ENCODE results near the gene PID1. TPM values are rescaled to one million over a fixed set of nuclear protein-coding genes. Genes with fewer than 3 reads are reported as not detected.

PID1 gene
- polyA plus RNA-seq, 1 of the 3 experiments (the other 2 are of a cell fraction), result 0.16 TPM

DNA sequence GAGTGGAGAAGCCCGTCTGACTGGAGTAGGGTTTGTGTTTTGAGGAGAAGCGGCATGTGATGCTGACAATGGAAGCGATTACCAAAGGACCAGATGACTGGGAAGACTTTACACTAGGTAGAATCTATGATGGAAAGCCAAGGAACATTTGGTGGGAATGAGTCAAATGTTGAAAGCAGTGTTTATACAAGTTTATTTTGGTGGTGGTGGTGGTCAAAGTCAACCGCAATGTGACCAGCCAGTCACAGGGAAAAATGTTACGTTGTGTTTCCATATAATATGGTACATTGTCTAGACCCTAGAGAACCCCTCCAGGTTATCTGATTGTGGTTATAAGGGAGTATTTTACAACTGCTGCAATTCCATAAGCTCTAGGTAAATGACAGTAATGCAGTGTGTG, 216.8 kb downstream of the PID1 start:
- CTCF ChIA-PET, result no interaction called here
- 47% methylated on average over 5 of the region's 5 CpGs for WGBS (ENCODE audit: low lambda C conversion rate)
- no peaks in the 10 kb centered on the region for H3K9me3 ChIP-seq
- H3K27ac ChIP-seq (ENCODE audit: low read depth in 2 of 2, low read length in 1 of 2), result no peak overlapping the region
- no peak overlapping the region for H3K4me3 ChIP-seq (ENCODE audit: low read depth in 2 of 2, low read length in 1 of 2)
- H3K9me2 ChIP-seq, result no peaks in the 10 kb centered on the region
- H3F3A ChIP-seq (replicated peaks; ENCODE audit: insufficient read depth), result no peaks in the 10 kb centered on the region
- H3K4me1 ChIP-seq (ENCODE audit: control insufficient read depth in 1 of 2, insufficient read depth in 2 of 2, low read depth in 1 of 2, low read length in 1 of 2), result peaks cover 0 to 6% of the 10 kb centered on the region in 2 experiments; a peak in 1 of 4 replicates
- H3K27me3 ChIP-seq (ENCODE audit: insufficient read depth), result no peaks in the 10 kb centered on the region
- no peaks in the 10 kb centered on the region for H3K79me2 ChIP-seq (ENCODE audit: insufficient read depth)
- no peak overlapping the region for H3K4me2 ChIP-seq
- no peaks in the 10 kb centered on the region for H3K36me3 ChIP-seq (replicated peaks in 1 of 2; ENCODE audit: control insufficient read depth in 1 of 2, insufficient read depth in 2 of 2, low read length in 1 of 2)
- DNase-seq, result no peak
- no peak overlapping the region for H3K9ac ChIP-seq
- TF ChIP-seq TEAD4 (IDR thresholded peaks at IDR 0.05; ENCODE audit: borderline replicate concordance, insufficient read depth) (no peak), FOXM1 (IDR thresholded peaks at IDR 0.05; ENCODE audit: low read depth) (no peak), SIN3A (IDR thresholded peaks at IDR 0.05; ENCODE audit: borderline replicate concordance, low read depth, low read length) (no peak), CHD2 (IDR thresholded peaks at IDR 0.05; ENCODE audit: low read length, partially characterized antibody) (no peak), JUND (IDR thresholded peaks at IDR 0.05) (no peak), FOXJ3 (CRISPR knock-in tag; IDR thresholded peaks at IDR 0.05) (no peak), TCF12 (IDR thresholded peaks at IDR 0.05) (no peak), YY1 (IDR thresholded peaks at IDR 0.05; ENCODE audit: low read depth) (no peak), EZH2phosphoT487 (IDR thresholded peaks at IDR 0.05; ENCODE audit: borderline replicate concordance, low read depth) (no peak), RCOR1 (IDR thresholded peaks at IDR 0.05; ENCODE audit: low read length) (no peak), EP300 (IDR thresholded peaks at IDR 0.05; ENCODE audit: borderline replicate concordance in 1 of 2, low read depth in 1 of 2, low read length in 1 of 2) (no peak), RAD21 (IDR thresholded peaks at IDR 0.05; ENCODE audit: low read length) (no peak), TAF1 (IDR thresholded peaks at IDR 0.05; ENCODE audit: borderline replicate concordance, low read depth, low read length) (no peak), NRF1 (IDR thresholded peaks at IDR 0.05; ENCODE audit: low read depth, low read length) (no peak), GABPA (IDR thresholded peaks at IDR 0.05; ENCODE audit: low read depth) (no peak)
- TF ChIP-seq, protein P1, sequence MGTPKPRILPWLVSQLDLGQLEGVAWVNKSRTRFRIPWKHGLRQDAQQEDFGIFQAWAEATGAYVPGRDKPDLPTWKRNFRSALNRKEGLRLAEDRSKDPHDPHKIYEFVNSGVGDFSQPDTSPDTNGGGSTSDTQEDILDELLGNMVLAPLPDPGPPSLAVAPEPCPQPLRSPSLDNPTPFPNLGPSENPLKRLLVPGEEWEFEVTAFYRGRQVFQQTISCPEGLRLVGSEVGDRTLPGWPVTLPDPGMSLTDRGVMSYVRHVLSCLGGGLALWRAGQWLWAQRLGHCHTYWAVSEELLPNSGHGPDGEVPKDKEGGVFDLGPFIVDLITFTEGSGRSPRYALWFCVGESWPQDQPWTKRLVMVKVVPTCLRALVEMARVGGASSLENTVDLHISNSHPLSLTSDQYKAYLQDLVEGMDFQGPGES (IDR thresholded peaks at IDR 0.05; ENCODE audit: low read depth, low read length), result no peak
- TF ChIP-seq, protein P2, sequence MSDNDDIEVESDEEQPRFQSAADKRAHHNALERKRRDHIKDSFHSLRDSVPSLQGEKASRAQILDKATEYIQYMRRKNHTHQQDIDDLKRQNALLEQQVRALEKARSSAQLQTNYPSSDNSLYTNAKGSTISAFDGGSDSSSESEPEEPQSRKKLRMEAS (IDR thresholded peaks at IDR 0.05; ENCODE audit: low read depth), result no peak
- TF ChIP-seq, protein P3, sequence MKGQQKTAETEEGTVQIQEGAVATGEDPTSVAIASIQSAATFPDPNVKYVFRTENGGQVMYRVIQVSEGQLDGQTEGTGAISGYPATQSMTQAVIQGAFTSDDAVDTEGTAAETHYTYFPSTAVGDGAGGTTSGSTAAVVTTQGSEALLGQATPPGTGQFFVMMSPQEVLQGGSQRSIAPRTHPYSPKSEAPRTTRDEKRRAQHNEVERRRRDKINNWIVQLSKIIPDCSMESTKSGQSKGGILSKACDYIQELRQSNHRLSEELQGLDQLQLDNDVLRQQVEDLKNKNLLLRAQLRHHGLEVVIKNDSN (IDR thresholded peaks at IDR 0.05; ENCODE audit: borderline replicate concordance, low read depth), result no peak
- H4K20me1 ChIP-seq (ENCODE audit: insufficient read depth), result no peaks in the 10 kb centered on the region
- POLR2A ChIA-PET, result no interaction called here
- H2AFZ ChIP-seq (ENCODE audit: low read depth), result no peak overlapping the region

DNA sequence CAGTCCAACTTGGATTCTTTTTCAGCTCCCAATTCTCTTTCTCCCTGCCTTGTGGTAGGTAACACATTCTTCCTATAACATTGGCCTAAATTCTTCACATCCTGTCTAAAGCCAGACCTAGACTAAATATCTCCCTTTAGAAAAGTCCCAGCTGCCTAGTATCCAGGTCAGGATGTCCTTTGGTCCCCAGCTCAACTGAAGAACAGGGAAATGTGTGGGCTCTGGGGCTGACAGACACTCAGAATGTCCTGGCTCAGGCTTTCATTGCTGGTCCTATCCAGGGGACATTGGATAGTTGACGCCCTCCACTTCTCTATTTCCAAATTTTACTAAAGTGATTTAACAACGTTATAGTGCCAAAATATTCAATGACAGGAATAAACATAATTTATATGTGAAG, 219.3 kb downstream of the PID1 start:
- Histone ChIP-seq H3K9ac (no peak overlapping the region), H3K36me3 (replicated peaks in 1 of 2; ENCODE audit: control insufficient read depth in 1 of 2, insufficient read depth in 2 of 2, low read length in 1 of 2) (no peaks in the 10 kb centered on the region), H3K27ac (ENCODE audit: low read depth in 2 of 2, low read length in 1 of 2) (no peak overlapping the region), H3K9me3 (no peaks in the 10 kb centered on the region), H2AFZ (ENCODE audit: low read depth) (no peak overlapping the region), H3K27me3 (ENCODE audit: insufficient read depth) (no peaks in the 10 kb centered on the region), H3K9me2 (no peaks in the 10 kb centered on the region), H3K79me2 (ENCODE audit: insufficient read depth) (no peaks in the 10 kb centered on the region), H4K20me1 (ENCODE audit: insufficient read depth) (no peaks in the 10 kb centered on the region), H3K4me2 (no peak overlapping the region), H3F3A (replicated peaks; ENCODE audit: insufficient read depth) (no peaks in the 10 kb centered on the region), H3K4me3 (ENCODE audit: low read depth in 2 of 2, low read length in 1 of 2) (no peak overlapping the region), H3K4me1 (ENCODE audit: control insufficient read depth in 1 of 2, insufficient read depth in 2 of 2, low read depth in 1 of 2, low read length in 1 of 2) (peaks cover 0 to 6% of the 10 kb centered on the region in 2 experiments; a peak in 1 of 4 replicates)
- 49% methylated on average over 2 of the region's 2 CpGs for WGBS (ENCODE audit: low lambda C conversion rate)
- CTCF ChIA-PET, result no interaction called here
- POLR2A ChIA-PET, result no interaction called here
- DNase-seq, result no peak
- TF ChIP-seq, protein P4, sequence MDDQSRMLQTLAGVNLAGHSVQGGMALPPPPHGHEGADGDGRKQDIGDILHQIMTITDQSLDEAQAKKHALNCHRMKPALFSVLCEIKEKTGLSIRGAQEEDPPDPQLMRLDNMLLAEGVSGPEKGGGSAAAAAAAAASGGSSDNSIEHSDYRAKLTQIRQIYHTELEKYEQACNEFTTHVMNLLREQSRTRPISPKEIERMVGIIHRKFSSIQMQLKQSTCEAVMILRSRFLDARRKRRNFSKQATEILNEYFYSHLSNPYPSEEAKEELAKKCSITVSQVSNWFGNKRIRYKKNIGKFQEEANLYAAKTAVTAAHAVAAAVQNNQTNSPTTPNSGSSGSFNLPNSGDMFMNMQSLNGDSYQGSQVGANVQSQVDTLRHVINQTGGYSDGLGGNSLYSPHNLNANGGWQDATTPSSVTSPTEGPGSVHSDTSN (IDR thresholded peaks at IDR 0.05), result no peak
- TF ChIP-seq RCOR1 (IDR thresholded peaks at IDR 0.05; ENCODE audit: low read length), result no peak
- TF ChIP-seq RXRA (IDR thresholded peaks at IDR 0.05; ENCODE audit: borderline replicate concordance, low read depth), result no peak
- TF ChIP-seq TEAD4 (IDR thresholded peaks at IDR 0.05; ENCODE audit: borderline replicate concordance, insufficient read depth), result no peak
- TF ChIP-seq RAD21 (IDR thresholded peaks at IDR 0.05; ENCODE audit: low read length), result no peak
- TF ChIP-seq, protein P5, sequence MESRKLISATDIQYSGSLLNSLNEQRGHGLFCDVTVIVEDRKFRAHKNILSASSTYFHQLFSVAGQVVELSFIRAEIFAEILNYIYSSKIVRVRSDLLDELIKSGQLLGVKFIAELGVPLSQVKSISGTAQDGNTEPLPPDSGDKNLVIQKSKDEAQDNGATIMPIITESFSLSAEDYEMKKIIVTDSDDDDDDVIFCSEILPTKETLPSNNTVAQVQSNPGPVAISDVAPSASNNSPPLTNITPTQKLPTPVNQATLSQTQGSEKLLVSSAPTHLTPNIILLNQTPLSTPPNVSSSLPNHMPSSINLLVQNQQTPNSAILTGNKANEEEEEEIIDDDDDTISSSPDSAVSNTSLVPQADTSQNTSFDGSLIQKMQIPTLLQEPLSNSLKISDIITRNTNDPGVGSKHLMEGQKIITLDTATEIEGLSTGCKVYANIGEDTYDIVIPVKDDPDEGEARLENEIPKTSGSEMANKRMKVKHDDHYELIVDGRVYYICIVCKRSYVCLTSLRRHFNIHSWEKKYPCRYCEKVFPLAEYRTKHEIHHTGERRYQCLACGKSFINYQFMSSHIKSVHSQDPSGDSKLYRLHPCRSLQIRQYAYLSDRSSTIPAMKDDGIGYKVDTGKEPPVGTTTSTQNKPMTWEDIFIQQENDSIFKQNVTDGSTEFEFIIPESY (IDR thresholded peaks at IDR 0.05; ENCODE audit: borderline replicate concordance, low read depth), result no peak
- TF ChIP-seq GATA2 (CRISPR knock-in tag; IDR thresholded peaks at IDR 0.05), result no peak
- no peak for TF ChIP-seq NFIC (IDR thresholded peaks at IDR 0.05; ENCODE audit: borderline replicate concordance)
- TF ChIP-seq FOXM1 (IDR thresholded peaks at IDR 0.05; ENCODE audit: low read depth), result no peak
- TF ChIP-seq TAF1 (IDR thresholded peaks at IDR 0.05; ENCODE audit: borderline replicate concordance, low read depth, low read length), result no peak
- TF ChIP-seq CHD2 (IDR thresholded peaks at IDR 0.05; ENCODE audit: low read length, partially characterized antibody), result no peak
- TF ChIP-seq FOSL2 (IDR thresholded peaks at IDR 0.05; ENCODE audit: borderline replicate concordance, low read depth), result no peak
- no peak for TF ChIP-seq MXI1 (IDR thresholded peaks at IDR 0.05; ENCODE audit: low read depth, low read length)
